ENCODE results near the gene DCTD.

The DCTD gene

DNA sequence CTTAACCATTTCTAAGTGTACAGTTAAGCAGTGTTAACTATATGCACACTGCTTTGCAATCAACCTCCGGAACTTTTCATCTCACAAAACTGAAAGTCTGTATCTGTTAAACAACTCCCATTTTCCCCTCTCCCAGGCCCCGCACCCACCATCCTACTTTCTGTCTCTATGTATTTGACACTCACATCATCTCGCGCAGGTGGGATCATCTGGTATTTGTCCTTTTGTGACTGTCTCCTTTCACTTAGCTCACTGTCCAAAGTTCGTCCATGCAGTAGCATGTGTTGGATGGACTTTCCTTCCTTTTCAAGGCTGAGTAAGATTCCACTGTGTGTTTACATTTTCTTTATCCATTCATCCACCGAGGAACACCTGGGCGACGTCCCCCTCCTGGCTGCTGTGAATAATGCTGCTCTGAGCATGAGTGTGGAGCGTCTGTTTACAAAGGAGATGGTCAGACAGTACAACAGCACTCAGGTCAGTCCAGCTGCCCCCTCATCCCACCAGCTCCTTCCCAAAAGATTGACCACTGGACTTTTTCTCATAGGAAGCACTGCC is 39.8 kb downstream of the DCTD start:
- Histone ChIP-seq H3K4me1 (ENCODE audit: insufficient read depth, low read length, poor library complexity, severe bottlenecking) (no peaks in the 10 kb centered on the region), H3K9me3 (ENCODE audit: insufficient read depth, low read depth, low read length) (no peaks in the 10 kb centered on the region), H3K4me2 (ENCODE audit: low read depth, low read length, poor library complexity, severe bottlenecking) (no peak overlapping the region), H2AFZ (ENCODE audit: low read length) (no peak overlapping the region), H4K20me1 (ENCODE audit: insufficient read depth, low read length, poor library complexity, severe bottlenecking) (no peaks in the 10 kb centered on the region), H3K9me2 (replicated peaks; ENCODE audit: low read depth, low read length) (no peaks in the 10 kb centered on the region), H3F3A (ENCODE audit: low read depth) (no peaks in the 10 kb centered on the region), H3K36me3 (ENCODE audit: insufficient read depth, low read length) (peaks cover 14% of the 10 kb centered on the region; the same call in 1 of the 2 replicates), H3K4me3 (ENCODE audit: low read length, poor library complexity, severe bottlenecking) (no peak overlapping the region), H3K9ac (ENCODE audit: low read depth, low read length, poor library complexity, severe bottlenecking) (no peak overlapping the region), H3K79me2 (ENCODE audit: insufficient read depth, low read length) (no peaks in the 10 kb centered on the region), H3K27me3 (ENCODE audit: insufficient read depth, low read length, poor library complexity, severe bottlenecking) (no peaks in the 10 kb centered on the region)
- no peak for TF ChIP-seq EZH2phosphoT487 (IDR thresholded peaks at IDR 0.05; ENCODE audit: borderline replicate concordance)
- TF ChIP-seq, protein P1, sequence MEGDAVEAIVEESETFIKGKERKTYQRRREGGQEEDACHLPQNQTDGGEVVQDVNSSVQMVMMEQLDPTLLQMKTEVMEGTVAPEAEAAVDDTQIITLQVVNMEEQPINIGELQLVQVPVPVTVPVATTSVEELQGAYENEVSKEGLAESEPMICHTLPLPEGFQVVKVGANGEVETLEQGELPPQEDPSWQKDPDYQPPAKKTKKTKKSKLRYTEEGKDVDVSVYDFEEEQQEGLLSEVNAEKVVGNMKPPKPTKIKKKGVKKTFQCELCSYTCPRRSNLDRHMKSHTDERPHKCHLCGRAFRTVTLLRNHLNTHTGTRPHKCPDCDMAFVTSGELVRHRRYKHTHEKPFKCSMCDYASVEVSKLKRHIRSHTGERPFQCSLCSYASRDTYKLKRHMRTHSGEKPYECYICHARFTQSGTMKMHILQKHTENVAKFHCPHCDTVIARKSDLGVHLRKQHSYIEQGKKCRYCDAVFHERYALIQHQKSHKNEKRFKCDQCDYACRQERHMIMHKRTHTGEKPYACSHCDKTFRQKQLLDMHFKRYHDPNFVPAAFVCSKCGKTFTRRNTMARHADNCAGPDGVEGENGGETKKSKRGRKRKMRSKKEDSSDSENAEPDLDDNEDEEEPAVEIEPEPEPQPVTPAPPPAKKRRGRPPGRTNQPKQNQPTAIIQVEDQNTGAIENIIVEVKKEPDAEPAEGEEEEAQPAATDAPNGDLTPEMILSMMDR (conservative IDR thresholded peaks at IDR 0.05; ENCODE audit: low read length), result no peak; the same call in 1 of the 2 replicates

DNA sequence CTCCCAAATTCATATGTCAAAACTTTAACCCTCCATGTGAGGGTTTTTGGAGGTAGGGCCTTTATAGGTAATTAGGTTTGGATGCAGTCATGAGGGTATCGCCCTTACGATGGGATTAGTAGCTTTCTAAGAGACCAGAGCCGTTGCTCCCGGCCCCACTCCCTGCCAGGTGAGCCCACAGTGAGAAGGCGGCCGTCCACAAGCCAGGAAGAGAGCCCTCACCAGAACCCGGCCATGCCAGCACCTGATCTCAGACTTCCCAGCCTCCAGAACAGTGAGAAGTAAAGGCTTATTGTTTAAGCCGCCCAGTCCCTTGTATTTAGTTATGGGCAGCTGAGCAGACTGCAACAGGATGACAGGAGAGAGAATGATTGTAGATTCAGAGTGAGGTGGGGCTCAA is 40.8 kb downstream of the DCTD start:
- Histone ChIP-seq H3K27me3 (ENCODE audit: insufficient read depth, low read length, poor library complexity, severe bottlenecking) (no peaks in the 10 kb centered on the region), H3K4me1 (ENCODE audit: insufficient read depth, low read length, poor library complexity, severe bottlenecking) (no peaks in the 10 kb centered on the region), H3K36me3 (ENCODE audit: insufficient read depth, low read length) (peaks cover 10% of the 10 kb centered on the region; the same call in 1 of the 2 replicates), H3K4me2 (ENCODE audit: low read depth, low read length, poor library complexity, severe bottlenecking) (no peak overlapping the region), H3K9me3 (ENCODE audit: insufficient read depth, low read depth, low read length) (no peaks in the 10 kb centered on the region), H3K4me3 (ENCODE audit: low read length, poor library complexity, severe bottlenecking) (no peak overlapping the region), H3K79me2 (ENCODE audit: insufficient read depth, low read length) (no peaks in the 10 kb centered on the region), H3K9ac (ENCODE audit: low read depth, low read length, poor library complexity, severe bottlenecking) (no peak overlapping the region), H4K20me1 (ENCODE audit: insufficient read depth, low read length, poor library complexity, severe bottlenecking) (no peaks in the 10 kb centered on the region), H2AFZ (ENCODE audit: low read length) (no peak overlapping the region), H3F3A (ENCODE audit: low read depth) (no peaks in the 10 kb centered on the region), H3K9me2 (replicated peaks; ENCODE audit: low read depth, low read length) (no peaks in the 10 kb centered on the region)
- TF ChIP-seq, protein P1 (conservative IDR thresholded peaks at IDR 0.05; ENCODE audit: low read length), result no peak
- TF ChIP-seq EZH2phosphoT487 (IDR thresholded peaks at IDR 0.05; ENCODE audit: borderline replicate concordance), result no peak

DNA sequence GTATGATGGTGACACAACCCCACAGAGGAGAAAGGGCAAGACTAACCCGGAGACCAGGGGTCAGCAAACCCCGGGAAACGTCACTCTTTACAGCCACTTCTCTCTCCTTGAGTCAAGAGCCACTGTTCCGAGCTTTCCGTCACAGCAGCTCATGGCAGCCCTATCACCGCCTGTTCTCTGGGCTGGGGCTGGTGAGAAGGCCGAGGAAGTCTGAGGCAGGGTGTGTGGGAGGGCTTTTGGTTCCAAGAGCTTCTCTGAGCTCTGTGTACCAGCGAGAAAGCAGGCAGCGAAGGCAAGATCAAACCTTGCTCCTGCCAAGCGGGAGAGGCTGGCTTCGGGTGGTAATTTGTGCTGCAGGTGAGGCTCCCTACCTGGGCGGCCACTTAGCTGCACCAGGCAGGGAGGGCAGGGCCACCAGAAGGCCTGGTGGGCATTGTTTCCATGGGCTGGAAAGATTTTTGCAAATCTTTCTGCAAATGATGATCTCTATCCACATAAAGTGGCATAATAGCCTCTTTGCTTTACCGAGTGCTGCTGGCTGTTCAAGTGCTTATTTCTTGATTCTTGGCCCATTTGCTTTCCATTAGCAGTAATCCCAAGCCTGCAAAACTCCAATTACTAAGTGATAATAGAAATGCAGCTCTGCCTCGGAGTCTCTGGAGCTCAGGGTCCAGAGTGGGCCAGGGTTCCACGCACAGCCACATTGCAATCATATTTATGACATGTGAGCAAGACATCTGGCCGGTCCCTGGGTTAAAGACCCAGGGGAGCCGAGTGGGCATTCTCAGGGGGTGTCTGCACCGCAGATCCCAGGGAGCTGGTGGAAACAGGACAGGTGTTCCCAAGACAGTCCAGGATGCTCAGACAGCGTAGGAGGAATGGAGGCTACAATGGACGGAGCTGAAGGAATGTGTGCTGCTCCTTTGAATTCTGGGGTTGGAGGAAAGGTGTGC is 41.5 kb downstream of the DCTD start:
- Histone ChIP-seq H3K9ac (ENCODE audit: low read depth, low read length, poor library complexity, severe bottlenecking) (no peak overlapping the region), H3K36me3 (ENCODE audit: insufficient read depth, low read length) (peaks cover 3% of the 10 kb centered on the region; the same call in 1 of the 2 replicates), H3K4me3 (ENCODE audit: low read length, poor library complexity, severe bottlenecking) (no peak overlapping the region), H3K4me2 (ENCODE audit: low read depth, low read length, poor library complexity, severe bottlenecking) (no peak overlapping the region), H3K4me1 (ENCODE audit: insufficient read depth, low read length, poor library complexity, severe bottlenecking) (no peaks in the 10 kb centered on the region), H3F3A (ENCODE audit: low read depth) (no peaks in the 10 kb centered on the region), H3K9me3 (ENCODE audit: insufficient read depth, low read depth, low read length) (no peaks in the 10 kb centered on the region), H3K79me2 (ENCODE audit: insufficient read depth, low read length) (no peaks in the 10 kb centered on the region), H3K27me3 (ENCODE audit: insufficient read depth, low read length, poor library complexity, severe bottlenecking) (no peaks in the 10 kb centered on the region), H3K9me2 (replicated peaks; ENCODE audit: low read depth, low read length) (no peaks in the 10 kb centered on the region), H2AFZ (ENCODE audit: low read length) (no peak overlapping the region), H4K20me1 (ENCODE audit: insufficient read depth, low read length, poor library complexity, severe bottlenecking) (no peaks in the 10 kb centered on the region)
- TF ChIP-seq, protein P1 (conservative IDR thresholded peaks at IDR 0.05; ENCODE audit: low read length), result no peak
- TF ChIP-seq EZH2phosphoT487 (IDR thresholded peaks at IDR 0.05; ENCODE audit: borderline replicate concordance), result no peak

Measured in Loucy (cell line).